H54 (cell line): ENCODE data around the gene ATG9A.
A peak's percentile ranks its signal among the peaks of the same experiment; 100 is the strongest.

Source experiments
- DNase-seq: peaks from one replicate; pipeline ENCODE4 v3.0.0; 2011; ENCODE audit warnings: low spot score, mixed read lengths; ENCODE audit not compliant: insufficient read length
- FAIRE-seq: peaks from 3 replicates; lab custom pipeline; 2011; peaks lifted over from hg19 to GRCh38; lab: Jason Lieb, UNC
- POLR2A ChIP-seq: IDR thresholded peaks from 2 replicates; pipeline ENCODE4 v1.6.1; 2011; ENCODE audit warnings: low read depth, mild to moderate bottlenecking, low read length

The ATG9A gene

DNA sequence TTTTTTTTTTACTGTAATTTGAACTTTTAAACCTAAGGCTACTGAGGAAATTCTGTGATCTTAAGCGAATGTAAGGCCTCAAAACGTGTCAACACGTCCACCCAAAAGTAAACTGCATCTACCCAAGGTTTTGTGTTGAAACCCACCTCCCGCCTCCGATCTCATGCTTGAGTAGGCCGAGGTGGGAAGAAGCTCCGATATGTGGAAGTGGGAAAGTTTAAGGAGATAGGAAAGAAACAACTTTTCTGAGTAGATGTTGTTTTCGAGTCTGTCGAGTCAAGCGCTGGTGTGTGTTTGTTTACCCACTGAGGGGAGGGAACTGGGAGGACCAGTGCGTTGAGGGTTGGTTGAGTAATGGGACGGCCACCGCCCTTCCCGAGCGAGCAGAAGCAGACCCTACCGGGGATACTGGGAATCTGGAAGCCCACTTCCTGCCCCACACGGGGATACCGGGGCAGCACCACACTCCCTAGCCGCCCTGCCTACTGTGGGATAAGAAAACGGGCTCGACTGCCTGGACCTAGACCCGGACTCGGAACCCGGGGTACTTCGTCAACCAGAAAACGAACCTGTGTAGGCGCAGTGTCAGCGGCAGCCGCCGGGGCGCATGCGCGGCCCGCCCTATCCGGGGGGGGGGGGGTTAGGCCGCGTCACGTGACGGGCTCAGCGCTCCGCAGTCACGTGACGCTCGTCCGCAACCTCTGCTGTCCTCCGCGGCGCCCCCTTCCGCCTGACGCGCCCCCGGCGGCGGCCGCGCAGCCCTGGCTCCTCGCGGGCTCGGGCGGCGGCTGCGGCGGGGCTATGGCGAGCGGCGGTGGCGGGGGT lies 51.7 kb downstream of the ATG9A start, which contains the start of gene RETREG2:
TSS of gene RETREG2 (plus strand) at position 724 of the 825 bp plus-strand sequence. CDS start at position 802, 78 bp downstream.
- peak; percentile 43 for FAIRE-seq
- TF ChIP-seq POLR2A, result peak; percentile 69

DNA sequence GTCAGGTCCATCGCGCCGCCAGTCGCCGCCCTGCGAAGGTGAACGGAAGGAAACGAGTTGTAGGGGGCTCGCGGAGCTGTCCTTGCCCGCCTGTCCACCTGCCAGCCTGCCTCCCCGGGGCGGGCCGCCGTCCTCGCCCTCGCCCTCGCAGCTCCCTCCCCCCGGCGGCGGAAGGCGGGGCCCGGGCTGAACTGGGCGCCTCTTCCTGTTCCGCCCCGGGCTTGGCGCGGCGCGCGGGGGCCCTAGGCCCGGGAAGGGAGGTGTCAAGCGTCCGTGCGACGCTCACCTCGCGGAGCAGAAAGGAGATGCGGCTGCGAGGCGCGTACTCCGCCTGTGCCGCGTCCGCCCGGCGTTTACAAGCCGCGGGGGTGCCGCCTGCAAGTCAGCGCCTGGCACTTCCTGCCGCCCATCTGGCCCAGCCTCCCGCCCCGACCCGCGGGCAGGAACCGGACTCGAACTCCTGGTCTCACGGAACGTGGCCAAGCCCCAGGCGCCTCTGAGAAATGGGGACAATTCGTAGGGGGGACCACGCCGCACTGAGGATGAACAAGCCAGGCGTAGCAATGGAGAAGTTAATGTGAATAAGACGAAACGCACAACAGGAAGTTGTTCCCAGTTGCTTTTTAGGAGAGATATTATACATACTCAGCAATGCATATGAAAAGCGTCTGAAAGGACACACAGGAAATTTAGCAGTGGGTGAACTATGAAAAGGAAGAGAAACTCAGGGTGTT lies 52.5 kb downstream of the ATG9A start, which contains the start of gene CNPPD1:
TSS of gene CNPPD1 (minus strand) at position 108 of the 734 bp plus-strand sequence. CDS start at position 11, 97 bp downstream.
- TF ChIP-seq POLR2A, result peak; percentile 55
- FAIRE-seq, result no peak
- peak; percentile 77 for DNase-seq

More for the DNA sequence above, 51.7 kb downstream of the ATG9A start, which contains the start of gene RETREG2:
- DNase-seq, result peak; percentile 92

DNA sequence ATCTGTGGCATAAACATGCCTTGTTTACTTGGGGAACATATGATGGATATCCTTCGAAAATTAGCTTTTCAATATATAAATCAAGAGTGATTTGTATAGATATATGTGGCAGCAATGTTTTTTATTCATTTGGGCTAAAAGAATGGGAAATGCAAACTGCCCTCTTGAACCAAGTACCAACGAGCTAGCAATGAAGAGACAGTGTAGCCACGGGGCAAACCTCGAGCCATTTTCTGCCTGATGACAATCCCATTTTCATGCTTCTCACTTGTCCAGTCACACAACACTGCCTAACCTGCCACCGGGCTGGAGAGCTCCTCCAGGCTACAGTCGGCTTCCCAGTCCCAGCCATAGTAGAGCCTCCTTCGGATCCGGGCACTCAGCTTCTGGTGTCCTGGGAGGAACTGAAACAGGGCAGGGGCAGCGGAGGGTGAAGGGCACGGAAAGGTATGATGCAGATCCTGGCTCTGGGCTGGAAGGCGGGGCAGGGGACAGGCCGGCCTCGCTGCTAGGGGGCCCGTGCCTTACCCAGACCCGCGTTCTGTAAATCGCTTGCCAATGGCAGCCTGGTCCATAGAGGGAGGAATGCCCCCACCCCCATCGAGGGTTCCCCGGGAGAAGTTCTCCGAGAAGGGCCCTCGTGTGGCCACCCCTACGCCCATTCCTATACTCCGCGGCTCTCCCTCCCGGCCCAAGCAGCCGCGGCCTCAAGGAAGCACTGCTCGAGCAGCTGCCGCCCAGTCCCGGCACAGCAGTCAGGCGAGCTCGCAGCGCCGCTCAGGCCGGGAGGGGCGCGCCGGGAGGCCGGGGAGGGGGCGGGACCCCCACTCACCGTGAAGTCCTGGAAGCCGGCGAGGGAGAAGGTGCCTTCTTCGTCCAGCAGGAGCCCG lies 53.3 kb downstream of the ATG9A start:
- TF ChIP-seq POLR2A, result 0 out of 2 replicates have a peak, but pooled peaks have one; percentile 9
- FAIRE-seq (no peak), DNase-seq (peak; percentile 35)

DNA sequence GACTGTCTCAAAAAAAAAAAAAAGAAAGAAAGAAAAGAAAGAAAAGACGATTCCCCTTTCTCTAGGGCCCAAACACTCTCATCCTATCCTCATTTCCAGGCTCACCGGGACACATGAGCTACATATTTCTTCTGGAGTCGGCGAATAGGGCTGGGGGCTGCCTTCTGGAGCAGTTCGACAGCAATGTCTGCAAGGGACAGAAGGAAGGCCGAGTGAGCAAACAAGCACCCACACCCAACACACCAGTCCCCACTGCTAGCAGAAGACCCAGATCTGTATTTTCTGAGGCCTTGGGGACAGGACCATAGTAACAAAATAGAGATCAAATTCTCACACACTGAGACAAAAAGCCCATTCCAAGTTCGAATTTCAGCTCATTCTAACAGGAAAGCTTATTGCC lies 54.0 kb downstream of the ATG9A start:
- FAIRE-seq (no peak), DNase-seq (no peak)
- TF ChIP-seq POLR2A, result no peak

DNA sequence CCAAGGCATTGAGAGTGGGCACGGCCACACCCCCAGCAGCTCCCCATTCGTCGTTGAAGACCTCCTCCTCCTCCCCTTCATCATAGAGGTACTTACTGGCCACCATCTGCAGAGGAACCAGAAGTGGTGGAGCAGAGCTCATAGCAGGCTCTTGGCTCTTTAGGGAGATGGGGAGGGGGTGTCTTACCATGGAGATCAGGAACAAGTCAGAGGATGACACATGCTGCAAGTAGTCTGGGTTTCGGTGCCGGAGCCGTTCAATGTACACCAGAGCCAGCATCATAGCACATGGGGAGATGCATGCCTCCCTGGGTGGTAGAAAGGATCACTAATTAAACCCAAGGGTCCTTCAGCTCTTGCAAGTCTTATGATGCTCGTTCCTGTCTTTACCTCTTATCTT lies 54.6 kb downstream of the ATG9A start:
- FAIRE-seq (no peak), DNase-seq (no peak)
- TF ChIP-seq POLR2A, result no peak

DNA sequence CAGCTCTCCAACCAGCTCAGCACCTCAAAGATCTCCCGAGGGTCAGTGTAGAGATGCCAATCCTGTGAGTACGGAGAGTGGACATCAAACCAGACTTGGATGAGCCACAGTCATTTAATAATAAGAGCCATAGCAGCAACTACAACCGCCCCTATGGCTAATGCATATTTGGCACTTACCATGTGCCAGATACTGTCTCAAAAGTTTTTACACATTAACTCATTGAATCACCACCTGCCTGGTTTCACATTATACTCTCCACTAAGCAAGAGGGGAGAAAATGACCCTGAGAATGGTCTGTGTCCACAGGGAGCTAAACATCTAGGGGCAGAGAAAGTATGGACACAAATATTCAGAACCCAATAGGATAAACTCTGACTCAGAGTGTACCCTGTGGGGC lies 55.3 kb downstream of the ATG9A start:
- TF ChIP-seq POLR2A, result no peak
- FAIRE-seq, result no peak
- DNase-seq, result no peak

DNA sequence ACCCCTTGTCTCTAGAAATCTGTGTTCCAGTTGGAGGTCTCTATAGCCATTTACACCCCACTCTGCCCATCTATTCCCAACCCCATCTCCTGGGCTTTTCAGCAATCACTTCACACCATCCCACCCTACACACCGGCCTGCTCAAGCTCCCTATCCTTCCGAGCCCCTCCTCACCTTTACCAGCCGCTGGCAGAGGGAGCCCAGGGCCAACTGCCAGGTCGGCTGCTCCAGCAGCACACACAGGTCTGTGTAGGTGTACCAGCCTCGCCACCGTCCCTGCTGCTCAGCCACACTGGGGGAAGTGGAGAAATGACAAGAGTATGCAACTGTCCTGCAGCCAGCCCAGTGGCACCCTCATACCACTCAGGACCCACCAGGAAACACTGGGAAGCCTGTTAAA lies 56.3 kb downstream of the ATG9A start:
- DNase-seq (no peak), FAIRE-seq (no peak)
- no peak for TF ChIP-seq POLR2A

DNA sequence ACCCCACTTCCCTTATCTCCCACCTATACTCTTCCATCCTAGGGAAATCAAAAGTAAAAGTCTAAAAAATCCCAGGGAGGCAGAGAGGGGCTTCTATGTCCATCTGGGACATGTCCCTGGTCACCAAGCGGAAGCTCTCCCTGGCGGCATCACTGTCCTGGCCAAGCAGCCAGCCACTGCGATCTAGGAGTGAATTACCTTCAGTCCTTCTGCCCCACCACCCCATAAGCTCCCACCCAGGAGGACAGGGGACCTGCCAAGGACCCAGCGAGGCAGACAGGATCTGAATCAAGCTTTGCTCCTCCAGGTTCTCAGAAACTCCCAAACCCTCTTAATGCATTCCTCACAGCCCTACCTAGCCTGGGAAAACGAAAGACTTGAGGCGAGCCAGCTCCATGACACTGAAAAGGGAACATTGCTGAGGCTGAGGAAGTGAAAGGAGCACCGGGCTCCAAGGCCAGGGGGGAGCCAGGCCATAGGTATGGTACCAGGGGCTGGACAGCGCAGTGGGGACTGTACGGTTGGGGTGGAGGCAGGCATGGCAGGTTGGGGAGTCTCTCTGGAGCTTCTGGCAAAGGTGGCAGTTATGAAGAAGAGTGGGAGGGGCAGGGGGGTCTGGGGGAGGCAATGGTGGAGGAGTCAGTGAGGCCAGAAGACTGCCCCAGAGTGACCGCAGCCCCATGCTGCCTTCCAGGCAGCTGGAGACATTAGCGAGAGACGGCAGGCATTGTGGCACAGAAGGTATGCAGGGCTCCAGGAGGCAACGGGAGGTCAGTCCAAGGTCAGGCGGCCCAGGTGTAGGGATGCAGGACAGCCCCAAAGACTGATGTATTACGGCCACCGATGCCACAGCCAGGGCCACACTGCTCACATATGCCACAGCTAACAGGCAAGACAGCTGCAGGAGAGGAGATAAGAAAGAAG lies 56.9 kb downstream of the ATG9A start:
- FAIRE-seq, result no peak
- no peak for DNase-seq
- no peak for TF ChIP-seq POLR2A

DNA sequence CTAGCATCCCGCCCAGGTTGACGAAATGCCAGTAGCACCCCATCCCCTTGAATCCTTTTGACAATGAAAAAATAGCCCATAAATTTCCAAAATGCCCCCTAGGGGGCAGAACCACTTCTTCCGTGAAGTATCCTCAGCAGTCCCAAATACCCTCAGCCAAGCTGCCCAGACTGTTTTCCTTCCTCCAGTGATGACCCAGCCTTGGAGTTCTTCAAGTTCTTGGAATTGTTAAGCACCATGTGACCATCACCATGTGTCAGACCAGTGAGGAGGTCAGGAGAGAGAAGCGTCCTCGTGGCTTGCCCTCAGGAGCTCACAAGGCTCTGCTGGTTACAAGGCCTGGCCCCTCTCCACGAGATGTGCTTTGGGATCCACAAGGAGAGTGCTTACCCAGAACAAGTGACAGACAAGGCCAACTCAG lies 58.2 kb downstream of the ATG9A start:
- FAIRE-seq (no peak), DNase-seq (peak; percentile 58)
- no peak for TF ChIP-seq POLR2A

DNA sequence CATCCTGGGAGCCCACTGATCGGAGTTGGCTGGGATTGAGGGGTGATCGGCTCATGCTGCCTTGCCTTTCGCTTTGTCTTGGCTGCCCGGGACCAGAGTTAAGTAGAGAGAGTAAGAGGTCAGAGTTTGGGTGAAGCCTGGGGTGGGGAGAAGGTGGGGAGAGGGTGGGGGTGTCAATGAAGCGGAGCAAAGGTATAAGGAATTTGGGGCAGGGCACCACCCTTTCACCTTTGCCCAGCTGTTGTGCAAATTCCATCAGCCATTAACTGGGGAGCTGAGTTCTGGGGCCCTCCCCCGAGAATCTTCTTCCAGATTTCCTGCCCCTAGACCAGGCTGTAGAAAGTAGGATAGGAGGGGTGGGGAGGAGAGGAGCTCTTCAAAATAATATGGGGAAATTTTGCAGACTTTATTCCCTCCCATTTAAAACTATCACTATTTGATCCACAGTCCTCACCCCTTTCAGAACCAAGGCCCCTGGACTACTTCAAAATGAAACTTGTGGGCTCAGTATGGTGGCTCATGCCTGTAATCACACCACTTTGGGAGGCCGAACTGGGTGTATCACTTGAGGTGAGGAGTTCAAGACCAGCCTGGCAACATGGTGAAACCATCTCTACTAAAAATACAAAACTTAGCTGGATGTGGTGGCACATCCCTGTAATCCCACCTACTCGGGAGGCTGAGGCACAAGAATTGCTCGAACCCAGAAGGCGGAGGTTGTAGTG lies 59.3 kb downstream of the ATG9A start, which contains the start of gene SLC23A3:
TSS of gene SLC23A3 (minus strand) at position 100 of the 725 bp plus-strand sequence. CDS start at position 55, 45 bp downstream.
- TF ChIP-seq POLR2A, result no peak
- FAIRE-seq (no peak), DNase-seq (no peak)
